WTC11 (cell line): ENCODE measurements around the gene PPARD. TPM values are rescaled to one million over a fixed set of nuclear protein-coding genes. Genes with fewer than 3 reads are reported as not detected.

Source experiments
- ATAC-seq: fragments of 200-7000 bp; cut with Tn5 transposase; 2 replicates; pipeline ENCODE4 v1.10.0; 2021; ENCODE audit warnings: mild to moderate bottlenecking, moderate library complexity
- CTCF ChIA-PET: fragments of 300-600 bp; sonication (Branson Sonifier 250); formaldehyde crosslinking; loops from one replicate; lab custom pipeline; 2021; ENCODE audit warnings: antibody characterized with exemption; lab: Charles Lee
- POLR2A ChIA-PET: fragments of 350-600 bp; sonication (Branson Sonifier 250); formaldehyde crosslinking; loops from one replicate; lab custom pipeline; 2021; ENCODE audit warnings: antibody characterized with exemption; lab: Charles Lee
- DNase-seq: peaks from one replicate; pipeline ENCODE4 v3.0.0; 2021; ENCODE audit warnings: low spot score
- H3K27ac Mint-ChIP-seq: 2 replicates; pipeline ENCODE4 v1.8.0; 2021; ENCODE audit warnings: mixed read lengths
- H3K27me3 Mint-ChIP-seq: 2 replicates; pipeline ENCODE4 v1.8.0; 2021; ENCODE audit warnings: low read depth, mild to moderate bottlenecking, moderate library complexity, mixed read lengths
- H3K36me3 Mint-ChIP-seq: 2 replicates; pipeline ENCODE4 v1.8.0; 2021; ENCODE audit warnings: mixed read lengths
- H3K4me1 Mint-ChIP-seq: 2 replicates; pipeline ENCODE4 v1.8.0; 2022; ENCODE audit warnings: mixed read lengths
- H3K4me3 Mint-ChIP-seq: 2 replicates; pipeline ENCODE4 v1.8.0; 2021; ENCODE audit warnings: mild to moderate bottlenecking, moderate library complexity, mixed read lengths
- H3K9me3 Mint-ChIP-seq: 2 replicates; pipeline ENCODE4 v1.8.0; 2021; ENCODE audit warnings: mixed read lengths
- ARID4B ChIP-seq: sonication (generic); formaldehyde crosslinking; IDR thresholded peaks from 2 replicates; pipeline ENCODE4 v1.8.0; 2023; ENCODE audit warnings: missing genetic modification reagents, mild to moderate bottlenecking, borderline replicate concordance
- ATF3 ChIP-seq: sonication (generic); formaldehyde crosslinking; conservative IDR thresholded peaks from 2 replicates; pipeline ENCODE4 v1.8.1; 2022; ENCODE audit warnings: mild to moderate bottlenecking, missing genetic modification reagents
- CREB1 ChIP-seq: sonication (generic); formaldehyde crosslinking; IDR thresholded peaks from 2 replicates; pipeline ENCODE4 v1.8.0; 2023; ENCODE audit warnings: mild to moderate bottlenecking, missing genetic modification reagents
- E2F1 ChIP-seq: sonication (generic); formaldehyde crosslinking; IDR thresholded peaks from 2 replicates; pipeline ENCODE4 v1.8.0; 2022; ENCODE audit warnings: mild to moderate bottlenecking, missing genetic modification reagents
- ERG ChIP-seq: fragments of 250-450 bp; sonication (Bioruptor Pico); IDR thresholded peaks from 2 replicates; pipeline ENCODE4 v1.8.0; 2021; ENCODE audit warnings: mild to moderate bottlenecking
- GABPB1 ChIP-seq: sonication (generic); formaldehyde crosslinking; IDR thresholded peaks from 2 replicates; pipeline ENCODE4 v1.8.1; 2023; ENCODE audit warnings: mild to moderate bottlenecking, missing genetic modification reagents
- JUN ChIP-seq: sonication (generic); formaldehyde crosslinking; IDR thresholded peaks from 2 replicates; pipeline ENCODE4 v1.8.0; 2023; ENCODE audit warnings: mild to moderate bottlenecking, missing genetic modification reagents
- MAX ChIP-seq: sonication (generic); formaldehyde crosslinking; IDR thresholded peaks from 2 replicates; pipeline ENCODE4 v1.8.0; 2022; ENCODE audit warnings: mild to moderate bottlenecking, missing genetic modification reagents
- MLX ChIP-seq: sonication (generic); formaldehyde crosslinking; IDR thresholded peaks from 2 replicates; pipeline ENCODE4 v1.8.1; 2023; ENCODE audit warnings: mild to moderate bottlenecking, missing genetic modification reagents, moderate library complexity
- MYBL2 ChIP-seq: sonication (generic); formaldehyde crosslinking; IDR thresholded peaks from 2 replicates; pipeline ENCODE4 v1.8.1; 2023; ENCODE audit warnings: mild to moderate bottlenecking, moderate library complexity, missing genetic modification reagents
- NFATC4 ChIP-seq: fragments of 250-450 bp; sonication (Bioruptor Pico); IDR thresholded peaks from 2 replicates; pipeline ENCODE4 v1.9.0; 2021; ENCODE audit warnings: mild to moderate bottlenecking
- NFE2L1 ChIP-seq: sonication (generic); formaldehyde crosslinking; IDR thresholded peaks from 2 replicates; pipeline ENCODE4 v1.8.1; 2023; ENCODE audit warnings: missing genetic modification reagents
- NFYB ChIP-seq: sonication (generic); formaldehyde crosslinking; conservative IDR thresholded peaks from 2 replicates; pipeline ENCODE4 v1.8.0; 2022; ENCODE audit warnings: low read depth, missing genetic modification reagents
- PRRX2 ChIP-seq: fragments of 250-450 bp; sonication (Bioruptor Pico); IDR thresholded peaks from 2 replicates; pipeline ENCODE4 v1.8.0; 2021; ENCODE audit warnings: mild to moderate bottlenecking
- RELA ChIP-seq: sonication (generic); formaldehyde crosslinking; IDR thresholded peaks from 2 replicates; pipeline ENCODE4 v1.8.1; 2022; ENCODE audit warnings: missing genetic modification reagents, mild to moderate bottlenecking, borderline replicate concordance
- TEAD1 ChIP-seq: sonication (generic); formaldehyde crosslinking; IDR thresholded peaks from 2 replicates; pipeline ENCODE4 v1.8.0; 2022; ENCODE audit warnings: mild to moderate bottlenecking, missing genetic modification reagents
- USF2 ChIP-seq: sonication (generic); formaldehyde crosslinking; IDR thresholded peaks from 2 replicates; pipeline ENCODE4 v1.8.1; 2023; ENCODE audit warnings: mild to moderate bottlenecking, missing genetic modification reagents, moderate library complexity
- ZNF121 ChIP-seq: sonication (generic); formaldehyde crosslinking; IDR thresholded peaks from 2 replicates; pipeline ENCODE4 v1.8.0; 2023; ENCODE audit warnings: missing genetic modification reagents
- ZNF281 ChIP-seq: sonication (generic); formaldehyde crosslinking; IDR thresholded peaks from 2 replicates; pipeline ENCODE4 v1.8.0; 2023; ENCODE audit warnings: mild to moderate bottlenecking, missing genetic modification reagents
- ZNF423 ChIP-seq: fragments of 250-450 bp; sonication (Bioruptor Pico); IDR thresholded peaks from 2 replicates; pipeline ENCODE4 v2.1.2; 2022; ENCODE audit warnings: mild to moderate bottlenecking, moderate library complexity
- ZNF671 ChIP-seq: fragments of 250-450 bp; sonication (Bioruptor Pico); IDR thresholded peaks from 2 replicates; pipeline ENCODE4 v1.8.0; 2021; ENCODE audit warnings: mild to moderate bottlenecking
- total RNA-seq: library from RNA; stranded (reverse); gene quantifications from 3 replicates; pipeline ENCODE4 v1.2.3, GENCODE V29; 2021

PPARD gene
- total RNA-seq, 1 experiment from 2014 or later: 14.7 TPM

- no peak for TF ChIP-seq ZNF423 (CRISPR knock-in tag)
- TF ChIP-seq, all 79 proteins: peak for 0
Measured at GRCh38 chr6:35465646-35466045, 123.3 kb downstream of the PPARD start (continued).

- H3K4me1 Mint-ChIP-seq: peaks cover 45% of the 10 kb centered on the region
- ATAC-seq (peak; percentile 71), DNase-seq (peak; percentile 95)
- POLR2A ChIA-PET: interaction anchor here (0.6 to 1.2 kb wide), 6 partner anchors 12 to 196 kb away, joined by 3 to 8 read pairs (median 3); no protein-coding TSS in a partner anchor
- no peaks in the 10 kb centered on the region for H3K9me3 Mint-ChIP-seq
- H3K4me3 Mint-ChIP-seq: peak within 1 kb of the TSS; percentile 95
- H3K27ac Mint-ChIP-seq: peak within 1 kb of the TSS; percentile 97
- peaks cover 13% of the 10 kb centered on the region for H3K27me3 Mint-ChIP-seq
- CTCF ChIA-PET: interaction anchor here (0.6 to 2.6 kb wide), 18 partner anchors 9 to 173 kb away, joined by 3 to 12 read pairs (median 4); partner anchors contain the start of genes FANCE and TEAD3
- H3K36me3 Mint-ChIP-seq: peaks cover 60% of the 10 kb centered on the region
- TF ChIP-seq MYBL2 (CRISPR knock-in tag): peak; percentile 78
- TF ChIP-seq NFATC4 (CRISPR knock-in tag): 0 out of 2 replicates have a peak, but pooled peaks have one; percentile 13
- peak; percentile 20; the same call in 1 of the 2 replicates for TF ChIP-seq CREB1 (CRISPR knock-in tag)
- TF ChIP-seq ZNF671: 0 out of 2 replicates have a peak, but pooled peaks have one; percentile 77
- no peak for TF ChIP-seq USF2 (CRISPR knock-in tag)
- TF ChIP-seq ZNF121: no peak
- TF ChIP-seq ARID4B (CRISPR knock-in tag): peak; percentile 48; the same call in 1 of the 2 replicates
- TF ChIP-seq GABPB1 (CRISPR knock-in tag): peak; percentile 67
- peak; percentile 97 for TF ChIP-seq MAX (CRISPR knock-in tag)
- no peak; the same call in 1 of the 2 replicates for TF ChIP-seq NFE2L1 (CRISPR knock-in tag)
- peak; percentile 96 for TF ChIP-seq TEAD1 (CRISPR knock-in tag)
- TF ChIP-seq ATF3 (CRISPR knock-in tag): no peak
- 0 out of 2 replicates have a peak, but pooled peaks have one; percentile 49 for TF ChIP-seq PRRX2 (CRISPR knock-in tag)
- TF ChIP-seq JUN: peak; percentile 90; the same call in 1 of the 2 replicates
- TF ChIP-seq MLX (CRISPR knock-in tag): no peak
- 0 out of 2 replicates have a peak, but pooled peaks have one; percentile 21 for TF ChIP-seq ERG (CRISPR knock-in tag)
- peak; percentile 19; the same call in 1 of the 2 replicates for TF ChIP-seq ZNF281 (CRISPR knock-in tag)
- TF ChIP-seq NFYB: 0 out of 2 replicates have a peak, but pooled peaks have one; percentile 3
- no peak for TF ChIP-seq RELA
- peak; percentile 80; the same call in 1 of the 2 replicates for TF ChIP-seq E2F1 (CRISPR knock-in tag)
Measured at GRCh38 chr6:35468181-35468979, 126.0 kb downstream of the PPARD start, which contains the start of gene RPL10A. Gene RPL10A, plus strand, starts transcription at chr6:35468401. Its CDS starts 34 bp downstream, at chr6:35468435.
